ENCODE measurements around the gene LILRB2. TPM values are rescaled to one million over a fixed set of nuclear protein-coding genes. Genes with fewer than 3 reads are reported as not detected.
"Not testable (repeated sequence)": the region's sequence is repeated elsewhere in the genome, so short reads cannot be mapped to it uniquely, and the experiment has no call there.

Gene LILRB2
- total RNA-seq, 1 experiment from 2014 or later: not detected

DNA sequence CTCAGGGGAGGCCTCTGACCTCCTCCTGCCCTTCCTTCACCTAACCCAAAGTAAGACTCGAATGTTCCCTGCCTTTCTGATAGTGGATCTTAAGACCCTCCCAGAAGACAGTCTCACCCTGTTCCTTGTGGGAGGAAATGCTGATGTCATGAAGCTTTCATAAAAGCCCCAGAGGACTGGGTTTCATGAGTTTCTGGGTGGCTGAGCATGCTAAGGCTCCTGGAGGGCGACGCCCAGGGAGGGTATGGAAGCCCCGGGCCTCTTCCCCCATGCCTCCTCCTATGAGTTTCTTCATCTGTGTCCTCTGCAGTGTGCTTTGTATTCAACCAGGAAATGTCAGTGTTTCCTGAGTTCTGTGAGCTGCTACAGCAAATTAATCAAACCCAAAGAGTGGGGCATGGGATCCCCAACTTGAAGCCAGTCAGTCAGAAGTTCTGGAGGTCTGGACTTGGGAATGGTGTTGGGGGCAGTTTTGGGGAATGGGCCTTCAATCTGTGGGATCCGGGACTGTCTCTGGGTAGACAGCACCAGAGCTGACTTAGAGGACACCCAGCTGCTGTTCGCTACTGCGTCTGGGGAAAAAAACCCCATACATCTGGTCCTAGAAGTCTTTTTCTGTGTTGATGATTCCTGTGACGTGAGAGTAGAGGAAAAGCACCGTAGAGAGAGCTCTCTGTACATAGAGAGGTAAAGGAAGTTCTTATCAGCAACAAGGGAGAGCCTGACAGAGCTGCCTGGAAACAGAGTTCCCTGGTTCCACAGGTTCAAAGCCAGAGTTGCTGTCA lies 2.0 kb upstream of the LILRB2 start:
- Mint-ChIP-seq H3K9me3 (ENCODE audit: unreplicated experiment) (no peaks in the 10 kb centered on the region), H3K36me3 (ENCODE audit: insufficient read depth, unreplicated experiment) (no peaks in the 10 kb centered on the region), H3K27me3 (ENCODE audit: insufficient read depth, unreplicated experiment) (peaks cover 84% of the 10 kb centered on the region), H3K4me1 (ENCODE audit: insufficient read depth, unreplicated experiment) (no peaks in the 10 kb centered on the region), H3K4me3 (ENCODE audit: unreplicated experiment) (no peak overlapping the region), H3K27ac (ENCODE audit: low read depth, unreplicated experiment) (no peak overlapping the region)
- TF ChIP-seq, protein P1, sequence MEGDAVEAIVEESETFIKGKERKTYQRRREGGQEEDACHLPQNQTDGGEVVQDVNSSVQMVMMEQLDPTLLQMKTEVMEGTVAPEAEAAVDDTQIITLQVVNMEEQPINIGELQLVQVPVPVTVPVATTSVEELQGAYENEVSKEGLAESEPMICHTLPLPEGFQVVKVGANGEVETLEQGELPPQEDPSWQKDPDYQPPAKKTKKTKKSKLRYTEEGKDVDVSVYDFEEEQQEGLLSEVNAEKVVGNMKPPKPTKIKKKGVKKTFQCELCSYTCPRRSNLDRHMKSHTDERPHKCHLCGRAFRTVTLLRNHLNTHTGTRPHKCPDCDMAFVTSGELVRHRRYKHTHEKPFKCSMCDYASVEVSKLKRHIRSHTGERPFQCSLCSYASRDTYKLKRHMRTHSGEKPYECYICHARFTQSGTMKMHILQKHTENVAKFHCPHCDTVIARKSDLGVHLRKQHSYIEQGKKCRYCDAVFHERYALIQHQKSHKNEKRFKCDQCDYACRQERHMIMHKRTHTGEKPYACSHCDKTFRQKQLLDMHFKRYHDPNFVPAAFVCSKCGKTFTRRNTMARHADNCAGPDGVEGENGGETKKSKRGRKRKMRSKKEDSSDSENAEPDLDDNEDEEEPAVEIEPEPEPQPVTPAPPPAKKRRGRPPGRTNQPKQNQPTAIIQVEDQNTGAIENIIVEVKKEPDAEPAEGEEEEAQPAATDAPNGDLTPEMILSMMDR (IDR thresholded peaks at IDR 0.05; ENCODE audit: unreplicated experiment): no peak
- DNase-seq (ENCODE audit: unreplicated experiment): no peak
- BruUV-seq (replicated peaks): no TSS peak
- ChIA-PET POLR2A (no interaction called here), CTCF (interaction anchor here (1.0 to 1.3 kb wide), 2 partner anchors 15 to 17 kb away, joined by 4 read pairs; no protein-coding TSS in a partner anchor)
- intact Hi-C loops (cut with micrococcal nuclease): no loop called here

DNA sequence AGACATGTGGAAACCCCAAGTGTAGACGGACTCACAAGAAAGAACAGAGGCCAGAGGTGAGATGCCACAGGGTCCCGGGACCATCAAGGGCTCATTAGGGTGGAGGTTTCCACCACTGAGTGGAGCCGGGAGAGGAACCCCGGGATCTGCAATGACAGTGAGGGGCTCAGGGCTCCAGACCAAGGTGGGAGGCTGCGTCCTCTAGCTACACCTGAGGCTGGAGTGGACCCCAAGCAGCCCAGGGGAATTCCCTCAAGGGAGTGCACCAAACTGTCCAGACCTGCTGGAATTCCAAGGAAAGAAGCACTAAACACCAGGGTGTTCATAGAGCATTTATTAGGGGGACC lies 792 bp upstream of the LILRB2 start:
- H3K36me3 Mint-ChIP-seq (ENCODE audit: insufficient read depth, unreplicated experiment); intact Hi-C loops (cut with micrococcal nuclease); H3K27ac Mint-ChIP-seq (ENCODE audit: low read depth, unreplicated experiment); H3K4me1 Mint-ChIP-seq (ENCODE audit: insufficient read depth, unreplicated experiment); H3K4me3 Mint-ChIP-seq (ENCODE audit: unreplicated experiment); POLR2A ChIA-PET; BruUV-seq (replicated peaks); H3K9me3 Mint-ChIP-seq (ENCODE audit: unreplicated experiment); DNase-seq (ENCODE audit: unreplicated experiment): not testable (repeated sequence)
- peaks cover 73% of the 10 kb centered on the region for H3K27me3 Mint-ChIP-seq (ENCODE audit: insufficient read depth, unreplicated experiment)
- CTCF ChIA-PET: interaction anchor here (1.3 kb wide), 1 partner anchor 14 kb away, joined by 4 read pairs; no protein-coding TSS in a partner anchor

DNA sequence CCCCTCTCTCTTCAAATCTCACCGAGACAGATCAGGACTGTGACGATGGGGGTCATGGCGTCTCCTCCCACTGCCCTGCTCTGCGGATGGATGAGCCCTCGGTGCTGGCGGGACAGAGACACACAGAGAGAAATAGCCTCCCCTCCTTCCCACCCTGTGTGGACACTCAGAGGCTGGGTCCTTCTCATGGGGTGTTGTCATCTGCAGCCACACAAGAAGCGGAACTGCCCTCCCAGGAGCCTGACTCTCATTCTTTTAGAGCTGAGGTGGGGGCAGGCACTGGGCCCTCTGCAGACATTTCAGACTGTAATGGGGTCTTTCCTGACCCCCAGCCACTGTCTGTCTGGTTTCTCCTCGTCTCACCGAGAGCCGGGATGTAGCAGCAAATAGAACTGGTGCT lies 469 bp downstream of the LILRB2 start:
- H3K4me1 Mint-ChIP-seq (ENCODE audit: insufficient read depth, unreplicated experiment); DNase-seq (ENCODE audit: unreplicated experiment); H3K27ac Mint-ChIP-seq (ENCODE audit: low read depth, unreplicated experiment); intact Hi-C loops (cut with micrococcal nuclease); H3K4me3 Mint-ChIP-seq (ENCODE audit: unreplicated experiment); H3K36me3 Mint-ChIP-seq (ENCODE audit: insufficient read depth, unreplicated experiment); BruUV-seq (replicated peaks); H3K9me3 Mint-ChIP-seq (ENCODE audit: unreplicated experiment); POLR2A ChIA-PET: not testable (repeated sequence)
- CTCF ChIA-PET: interaction anchor here (0.7 kb wide), 1 partner anchor 14 kb away, joined by 4 read pairs; no protein-coding TSS in a partner anchor
- H3K27me3 Mint-ChIP-seq (ENCODE audit: insufficient read depth, unreplicated experiment): peaks cover 77% of the 10 kb centered on the region

DNA sequence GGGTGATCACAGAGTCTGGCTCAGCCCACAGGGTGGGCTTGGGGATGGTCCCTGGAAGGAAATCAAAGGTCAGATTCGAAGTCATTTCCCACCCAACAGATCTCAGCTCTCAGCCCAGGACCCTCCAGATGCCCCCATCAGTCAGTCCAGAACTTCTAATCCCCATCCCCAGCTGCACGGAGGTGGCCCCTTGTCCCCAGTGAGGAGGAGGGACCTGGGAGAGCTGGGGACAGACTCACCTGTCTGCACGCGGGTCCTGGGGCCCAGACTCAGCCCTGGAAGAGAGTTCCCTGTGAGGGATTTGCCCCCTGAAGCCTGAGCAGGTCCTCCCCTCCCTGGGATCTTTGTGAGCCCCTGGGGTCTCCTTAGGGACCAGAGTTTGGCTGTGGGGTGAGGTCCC lies 885 bp downstream of the LILRB2 start:
- peaks cover 77% of the 10 kb centered on the region for H3K27me3 Mint-ChIP-seq (ENCODE audit: insufficient read depth, unreplicated experiment)
- H3K9me3 Mint-ChIP-seq (ENCODE audit: unreplicated experiment): not testable (repeated sequence)

DNA sequence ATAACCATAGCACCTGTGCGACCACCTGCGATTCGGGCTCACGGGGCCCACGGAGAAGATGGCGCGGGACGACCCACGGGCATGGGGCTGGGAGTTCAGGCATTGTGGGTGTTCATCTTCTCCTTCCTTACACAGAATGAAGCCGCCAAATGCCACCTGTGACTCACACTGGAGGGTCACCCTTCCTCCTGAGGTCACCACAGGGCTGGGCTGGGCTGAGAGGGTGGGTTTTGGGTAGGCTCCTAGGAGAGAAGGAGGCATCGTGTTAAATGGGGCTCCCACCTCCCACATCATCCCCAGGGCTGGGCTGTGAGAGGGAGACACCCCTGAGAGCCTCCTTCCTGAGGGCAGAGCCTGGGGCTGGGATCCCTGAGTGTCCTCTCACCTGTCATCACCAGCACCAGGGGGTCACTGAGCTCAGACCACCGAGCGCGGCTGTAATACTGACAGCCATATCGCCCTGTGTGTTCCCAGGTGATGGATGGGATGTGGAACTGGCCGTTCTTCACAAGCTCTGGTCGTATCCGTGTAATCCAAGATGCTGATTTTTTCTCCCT lies 1.4 kb downstream of the LILRB2 start:
- BruUV-seq (replicated peaks): no TSS peak
- no peaks in the 10 kb centered on the region for H3K36me3 Mint-ChIP-seq (ENCODE audit: insufficient read depth, unreplicated experiment)
- H3K4me3 Mint-ChIP-seq (ENCODE audit: unreplicated experiment): no peak overlapping the region
- DNase-seq (ENCODE audit: unreplicated experiment): no peak
- no peak overlapping the region for H3K27ac Mint-ChIP-seq (ENCODE audit: low read depth, unreplicated experiment)
- no peaks in the 10 kb centered on the region for H3K9me3 Mint-ChIP-seq (ENCODE audit: unreplicated experiment)
- TF ChIP-seq, protein P1 (IDR thresholded peaks at IDR 0.05; ENCODE audit: unreplicated experiment): no peak
- ChIA-PET CTCF (interaction anchor here (0.6 to 1.0 kb wide), 4 partner anchors 12 to 111 kb away, joined by 3 to 4 read pairs (median 3); no protein-coding TSS in a partner anchor), POLR2A (no interaction called here)
- no peaks in the 10 kb centered on the region for H3K4me1 Mint-ChIP-seq (ENCODE audit: insufficient read depth, unreplicated experiment)
- peaks cover 77% of the 10 kb centered on the region for H3K27me3 Mint-ChIP-seq (ENCODE audit: insufficient read depth, unreplicated experiment)
- intact Hi-C loops (cut with micrococcal nuclease): no loop called here

More for the DNA sequence above, 885 bp downstream of the LILRB2 start:
- BruUV-seq (replicated peaks); H3K36me3 Mint-ChIP-seq (ENCODE audit: insufficient read depth, unreplicated experiment); H3K4me3 Mint-ChIP-seq (ENCODE audit: unreplicated experiment); H3K27ac Mint-ChIP-seq (ENCODE audit: low read depth, unreplicated experiment); POLR2A ChIA-PET; intact Hi-C loops (cut with micrococcal nuclease); DNase-seq (ENCODE audit: unreplicated experiment); H3K4me1 Mint-ChIP-seq (ENCODE audit: insufficient read depth, unreplicated experiment): not testable (repeated sequence)
- CTCF ChIA-PET: interaction anchor here (0.7 kb wide), 1 partner anchor 14 kb away, joined by 4 read pairs; no protein-coding TSS in a partner anchor

DNA sequence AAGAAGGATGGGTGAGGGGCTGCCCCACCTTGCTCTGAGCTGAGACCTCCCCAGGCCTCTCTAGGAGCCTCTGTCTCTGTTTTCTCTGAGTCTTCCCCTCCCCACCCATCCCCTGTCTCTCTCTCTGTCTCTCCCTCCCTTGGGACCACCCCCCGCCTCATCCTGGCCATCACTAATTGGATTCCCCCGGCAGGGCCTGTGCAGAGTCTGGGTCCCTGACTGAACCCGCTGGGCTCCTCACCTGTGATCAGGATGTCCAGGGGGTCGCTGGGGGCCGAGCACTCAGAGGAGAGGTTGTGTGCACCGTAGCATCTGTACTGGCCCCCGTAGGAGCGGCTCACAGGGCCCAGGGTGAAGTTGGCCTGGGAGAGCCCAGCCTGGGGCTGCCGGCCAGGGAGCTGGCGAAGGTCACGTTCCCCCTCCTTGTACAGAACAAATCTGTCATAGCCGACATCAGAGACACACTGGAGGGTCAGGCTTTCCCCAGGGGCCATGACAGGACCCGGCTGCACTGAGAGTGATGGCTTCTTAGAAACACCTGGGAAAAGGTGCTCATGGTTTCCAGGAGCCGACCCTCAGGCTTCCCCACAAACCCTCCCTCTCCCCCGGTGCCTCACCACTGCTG lies 2.2 kb downstream of the LILRB2 start:
- intact Hi-C loops (cut with micrococcal nuclease); H3K9me3 Mint-ChIP-seq (ENCODE audit: unreplicated experiment); H3K36me3 Mint-ChIP-seq (ENCODE audit: insufficient read depth, unreplicated experiment); H3K4me1 Mint-ChIP-seq (ENCODE audit: insufficient read depth, unreplicated experiment); POLR2A ChIA-PET; H3K4me3 Mint-ChIP-seq (ENCODE audit: unreplicated experiment); BruUV-seq (replicated peaks); DNase-seq (ENCODE audit: unreplicated experiment); H3K27ac Mint-ChIP-seq (ENCODE audit: low read depth, unreplicated experiment): not testable (repeated sequence)
- H3K27me3 Mint-ChIP-seq (ENCODE audit: insufficient read depth, unreplicated experiment): peaks cover 77% of the 10 kb centered on the region
- CTCF ChIA-PET: interaction anchor here (1.0 kb wide), 1 partner anchor 14 kb away, joined by 3 read pairs; no protein-coding TSS in a partner anchor

- POLR2A ChIA-PET; BruUV-seq (replicated peaks): not testable (repeated sequence)
Measured at GRCh38 chr19:54278056-54278455, 2.9 kb downstream of the LILRB2 start.

More at GRCh38 chr19:54278056-54278455, 2.9 kb downstream of the LILRB2 start:
- H3K27ac Mint-ChIP-seq (ENCODE audit: low read depth, unreplicated experiment); H3K4me1 Mint-ChIP-seq (ENCODE audit: insufficient read depth, unreplicated experiment); intact Hi-C loops (cut with micrococcal nuclease); H3K9me3 Mint-ChIP-seq (ENCODE audit: unreplicated experiment); H3K4me3 Mint-ChIP-seq (ENCODE audit: unreplicated experiment); DNase-seq (ENCODE audit: unreplicated experiment); H3K36me3 Mint-ChIP-seq (ENCODE audit: insufficient read depth, unreplicated experiment): not testable (repeated sequence)
- CTCF ChIA-PET: interaction anchor here (0.7 to 1.9 kb wide), 2 partner anchors 12 to 610 kb away, joined by 3 to 7 read pairs; no protein-coding TSS in a partner anchor
- peaks cover 77% of the 10 kb centered on the region for H3K27me3 Mint-ChIP-seq (ENCODE audit: insufficient read depth, unreplicated experiment)

Measured in MCF 10A (cell line).